Activated CD4-positive, alpha-beta T cell treated with anti-CD3 and anti-CD28 coated beads, Interleukin-2, amount 10 ng/mL, durations not matched to agents 7 days and 5 days (primary cell): ENCODE results near the gene GAREM1. TPM values are rescaled to one million over a fixed set of nuclear protein-coding genes. Genes with fewer than 3 reads are reported as not detected.

Source experiments
- CTCF ChIA-PET: fragments of 350-600 bp; sonication (Branson Sonifier 250); formaldehyde crosslinking; loops from one replicate; lab custom pipeline; 2021; ENCODE audit warnings: antibody characterized with exemption; lab: Charles Lee
- POLR2A ChIA-PET: fragments of 350-600 bp; sonication (Branson Sonifier 250); formaldehyde crosslinking; loops from one replicate; lab custom pipeline; 2021; ENCODE audit warnings: antibody characterized with exemption; lab: Charles Lee
- DNase-seq: peaks from one replicate; pipeline ENCODE4 v3.0.0-alpha.2; 2020
- H3K27ac Mint-ChIP-seq: one replicate; pipeline ENCODE4 v1.8.0; 2021; ENCODE audit warnings: mild to moderate bottlenecking, moderate library complexity, mixed read lengths
- H3K27me3 Mint-ChIP-seq: one replicate; pipeline ENCODE4 v1.8.0; 2021; ENCODE audit warnings: mixed read lengths
- H3K36me3 Mint-ChIP-seq: one replicate; pipeline ENCODE4 v1.8.0; 2021; ENCODE audit warnings: low read depth, mixed read lengths
- H3K4me1 Mint-ChIP-seq: one replicate; pipeline ENCODE4 v1.8.0; 2021; ENCODE audit warnings: mixed read lengths
- H3K4me3 Mint-ChIP-seq: one replicate; pipeline ENCODE4 v1.8.0; 2021; ENCODE audit warnings: mild to moderate bottlenecking, moderate library complexity, mixed read lengths
- H3K9me3 Mint-ChIP-seq: one replicate; pipeline ENCODE4 v1.8.0; 2021; ENCODE audit warnings: mixed read lengths
- total RNA-seq, 2 experiments: library from RNA; stranded (reverse); gene quantifications; one replicate each; pipeline ENCODE4 v1.2.3, GENCODE V29; 2021

GAREM1 gene
- total RNA-seq, 2 experiments from 2014 or later, result not detected

DNA sequence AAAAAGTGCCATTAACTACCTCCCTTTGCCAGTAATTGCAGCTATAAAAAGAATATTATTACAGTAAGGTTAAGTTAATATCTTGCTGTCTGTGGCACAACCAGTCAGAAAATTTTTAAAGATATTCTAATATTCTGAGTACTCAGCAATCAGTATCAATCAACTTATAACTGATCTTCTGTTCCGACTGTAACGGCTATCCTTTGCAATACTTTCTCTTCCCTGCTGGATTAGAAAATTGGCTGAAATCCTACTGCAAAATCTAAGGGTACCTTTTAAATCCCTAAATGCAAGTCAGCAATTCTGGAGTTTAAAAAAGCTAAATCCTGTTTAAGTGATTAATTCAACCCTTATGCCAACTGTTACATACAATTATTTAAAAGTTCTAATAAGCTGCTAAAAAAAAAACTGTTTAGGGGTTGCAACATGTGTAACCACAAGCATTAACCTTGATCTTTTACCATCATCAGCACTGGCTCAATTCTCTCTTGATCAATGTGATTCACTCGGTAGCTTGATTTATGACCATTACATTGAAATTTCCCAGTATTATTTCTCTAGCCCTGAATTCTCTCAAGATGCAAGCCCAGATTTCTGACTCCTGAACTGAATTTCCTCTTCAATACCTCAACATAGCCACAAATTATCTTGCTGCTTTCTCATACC is 20.5 kb downstream of the GAREM1 start:
- H3K4me1 Mint-ChIP-seq, result no peaks in the 10 kb centered on the region

DNA sequence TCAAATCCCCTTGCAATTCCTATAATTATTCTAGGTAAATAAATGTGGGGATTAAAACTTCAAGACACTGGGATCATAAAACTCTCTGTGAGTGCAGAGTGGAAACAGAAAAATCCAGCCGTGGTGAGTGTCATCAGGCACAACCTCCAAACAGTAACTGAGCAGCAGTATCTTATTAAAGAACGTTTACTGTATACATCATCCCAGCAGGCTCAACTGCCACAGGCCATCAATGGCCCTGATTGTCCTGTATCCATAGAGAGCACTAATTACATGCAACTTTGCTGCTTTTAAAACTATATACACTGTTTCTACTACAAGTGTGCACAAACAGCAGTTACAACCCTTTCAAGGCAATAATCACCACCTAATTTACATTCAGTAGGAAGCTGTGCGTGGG is 23.9 kb downstream of the GAREM1 start:
- no peak for DNase-seq
- no peaks in the 10 kb centered on the region for H3K36me3 Mint-ChIP-seq
- H3K9me3 Mint-ChIP-seq, result no peaks in the 10 kb centered on the region
- no peaks in the 10 kb centered on the region for H3K4me1 Mint-ChIP-seq
- H3K27me3 Mint-ChIP-seq, result peaks cover 9% of the 10 kb centered on the region
- CTCF ChIA-PET, result no interaction called here
- POLR2A ChIA-PET, result no interaction called here
- H3K27ac Mint-ChIP-seq, result no peak overlapping the region
- no peak overlapping the region for H3K4me3 Mint-ChIP-seq

More for the DNA sequence above, 20.5 kb downstream of the GAREM1 start:
- no peak overlapping the region for H3K4me3 Mint-ChIP-seq
- no peak overlapping the region for H3K27ac Mint-ChIP-seq
- H3K27me3 Mint-ChIP-seq, result peaks cover 15% of the 10 kb centered on the region
- DNase-seq, result no peak
- H3K36me3 Mint-ChIP-seq, result no peaks in the 10 kb centered on the region
- no peaks in the 10 kb centered on the region for H3K9me3 Mint-ChIP-seq
- CTCF ChIA-PET, result no interaction called here
- POLR2A ChIA-PET, result no interaction called here

DNA sequence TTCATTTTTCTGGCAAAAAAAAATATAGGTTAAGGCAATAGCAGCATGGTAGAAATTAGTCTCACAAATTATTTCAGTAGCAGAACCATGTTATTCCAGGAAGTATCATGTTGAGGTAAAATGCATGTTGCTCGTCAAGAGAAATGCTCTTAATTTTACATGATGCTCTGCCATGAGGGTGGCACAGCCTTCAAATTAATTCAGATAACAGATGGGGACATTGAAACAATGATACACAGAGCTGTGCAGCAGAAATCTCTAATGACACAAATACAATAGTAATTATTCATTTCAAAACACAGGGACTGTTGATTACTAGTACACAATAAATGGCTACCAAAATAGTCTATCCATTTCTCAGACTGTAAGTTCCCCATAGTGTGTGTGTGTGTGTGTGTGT is 24.8 kb downstream of the GAREM1 start:
- CTCF ChIA-PET, result no interaction called here
- peaks cover 14% of the 10 kb centered on the region for H3K27me3 Mint-ChIP-seq
- POLR2A ChIA-PET, result no interaction called here
- H3K4me3 Mint-ChIP-seq, result no peak overlapping the region
- no peak overlapping the region for H3K27ac Mint-ChIP-seq
- H3K9me3 Mint-ChIP-seq, result no peaks in the 10 kb centered on the region
- H3K4me1 Mint-ChIP-seq, result no peaks in the 10 kb centered on the region
- no peaks in the 10 kb centered on the region for H3K36me3 Mint-ChIP-seq
- DNase-seq, result no peak

DNA sequence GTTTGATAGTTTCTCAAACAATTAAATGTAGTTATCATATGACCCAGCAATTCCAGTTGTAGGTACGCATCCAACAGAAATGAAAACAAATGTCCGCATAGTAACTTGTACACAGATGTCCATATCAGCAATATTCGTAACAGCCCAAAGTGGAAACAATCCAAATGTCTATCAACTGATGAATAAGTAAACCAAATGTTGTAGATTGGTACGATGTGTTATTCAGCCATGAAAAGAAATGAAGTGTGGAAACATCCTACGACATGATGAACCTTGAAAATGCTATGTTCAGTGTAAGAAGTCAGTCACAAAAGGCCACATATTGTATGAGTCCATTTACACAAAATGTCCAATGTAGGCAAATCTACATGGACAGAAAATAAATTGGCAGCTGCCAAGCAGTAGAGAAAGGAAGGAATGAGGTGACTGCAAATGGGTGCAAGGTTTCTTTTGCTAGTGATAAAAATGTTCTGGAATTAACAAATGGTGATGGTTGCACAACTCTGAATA is 26.9 kb downstream of the GAREM1 start:
- H3K4me1 Mint-ChIP-seq, result no peaks in the 10 kb centered on the region
- no peak overlapping the region for H3K4me3 Mint-ChIP-seq
- ChIA-PET POLR2A (no interaction called here), CTCF (no interaction called here)
- H3K27me3 Mint-ChIP-seq, result peaks cover 12% of the 10 kb centered on the region
- H3K27ac Mint-ChIP-seq, result no peak overlapping the region
- H3K36me3 Mint-ChIP-seq, result no peaks in the 10 kb centered on the region
- DNase-seq, result no peak
- H3K9me3 Mint-ChIP-seq, result no peaks in the 10 kb centered on the region

DNA sequence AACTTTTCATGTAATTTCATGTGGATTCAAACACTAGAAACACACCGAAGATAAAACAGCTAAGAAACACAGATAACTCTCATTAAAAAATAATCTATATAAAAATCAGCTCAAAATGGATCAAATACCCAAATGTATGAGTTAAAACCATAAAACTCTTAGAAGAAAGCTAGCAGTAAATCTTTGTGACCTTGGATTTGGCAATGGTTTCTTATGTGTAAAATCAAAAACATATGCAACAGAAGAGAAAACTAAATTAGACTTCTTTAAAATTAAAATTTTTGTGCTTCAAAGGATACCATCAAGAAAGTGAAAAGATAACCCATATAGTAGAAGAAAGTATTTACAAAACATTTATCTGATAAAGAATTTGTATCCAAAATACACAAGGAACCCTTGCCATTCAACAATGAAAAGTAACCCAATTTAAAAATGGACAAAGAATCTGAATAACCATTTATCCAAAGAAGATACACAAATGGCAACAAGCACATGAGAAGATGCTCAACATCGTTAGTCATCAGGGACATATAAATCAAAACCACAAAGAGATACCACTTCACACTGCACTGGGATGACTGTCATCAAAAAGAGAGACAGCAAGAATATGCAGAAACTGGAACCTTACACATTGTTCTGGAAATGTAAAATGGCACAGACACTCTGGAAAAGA is 27.5 kb downstream of the GAREM1 start:
- peaks cover 10% of the 10 kb centered on the region for H3K27me3 Mint-ChIP-seq
- CTCF ChIA-PET, result no interaction called here
- POLR2A ChIA-PET, result no interaction called here
- H3K36me3 Mint-ChIP-seq, result no peaks in the 10 kb centered on the region
- no peak overlapping the region for H3K4me3 Mint-ChIP-seq
- H3K9me3 Mint-ChIP-seq, result no peaks in the 10 kb centered on the region
- no peak for DNase-seq
- no peak overlapping the region for H3K27ac Mint-ChIP-seq
- no peaks in the 10 kb centered on the region for H3K4me1 Mint-ChIP-seq

DNA sequence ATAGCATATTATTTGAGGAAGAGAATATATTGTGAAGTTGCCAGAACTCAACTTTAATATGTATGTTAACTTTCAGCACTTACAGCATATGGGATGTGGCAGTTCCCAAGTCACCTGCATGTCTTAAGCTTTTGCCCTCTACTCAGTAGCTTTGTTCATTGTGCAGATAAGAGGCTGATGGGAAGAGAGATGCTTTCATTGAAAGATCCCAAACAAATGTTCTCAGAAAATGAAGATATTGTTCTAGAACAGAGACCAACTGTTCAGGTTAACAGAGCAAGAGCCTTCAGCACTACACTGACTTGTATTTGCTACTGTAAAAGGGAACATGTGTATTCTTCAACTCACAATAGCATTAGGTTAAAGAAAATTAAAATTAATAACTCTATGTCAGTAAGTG is 28.1 kb downstream of the GAREM1 start:
- DNase-seq, result no peak
- Mint-ChIP-seq H3K27ac (no peak overlapping the region), H3K4me3 (no peak overlapping the region), H3K4me1 (no peaks in the 10 kb centered on the region), H3K27me3 (peaks cover 10% of the 10 kb centered on the region), H3K36me3 (no peaks in the 10 kb centered on the region), H3K9me3 (no peaks in the 10 kb centered on the region)
- CTCF ChIA-PET, result no interaction called here
- POLR2A ChIA-PET, result no interaction called here

DNA sequence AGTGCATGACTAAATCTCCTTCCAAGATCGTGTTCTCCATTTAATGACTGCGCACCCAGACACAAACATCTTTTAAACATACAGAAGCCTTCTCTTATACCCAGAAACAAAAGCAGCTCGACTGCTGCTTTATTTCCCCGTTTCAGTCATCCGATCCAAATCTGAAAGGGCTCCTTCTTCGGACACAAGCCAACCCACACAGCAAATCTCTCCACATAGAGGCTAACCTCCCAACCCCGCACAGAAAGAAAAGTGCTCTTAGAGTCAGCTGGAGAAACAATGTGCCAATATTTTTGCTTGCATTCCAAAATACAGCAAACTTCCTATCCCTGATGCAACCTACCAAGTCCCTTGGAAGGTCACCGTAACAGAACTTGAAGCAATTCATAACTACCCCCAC is 29.1 kb downstream of the GAREM1 start:
- no peak for DNase-seq
- no peaks in the 10 kb centered on the region for H3K9me3 Mint-ChIP-seq
- no peaks in the 10 kb centered on the region for H3K4me1 Mint-ChIP-seq
- H3K27me3 Mint-ChIP-seq, result peaks cover 10% of the 10 kb centered on the region
- no peaks in the 10 kb centered on the region for H3K36me3 Mint-ChIP-seq
- POLR2A ChIA-PET, result no interaction called here
- CTCF ChIA-PET, result no interaction called here
- no peak overlapping the region for H3K27ac Mint-ChIP-seq
- H3K4me3 Mint-ChIP-seq, result no peak overlapping the region

DNA sequence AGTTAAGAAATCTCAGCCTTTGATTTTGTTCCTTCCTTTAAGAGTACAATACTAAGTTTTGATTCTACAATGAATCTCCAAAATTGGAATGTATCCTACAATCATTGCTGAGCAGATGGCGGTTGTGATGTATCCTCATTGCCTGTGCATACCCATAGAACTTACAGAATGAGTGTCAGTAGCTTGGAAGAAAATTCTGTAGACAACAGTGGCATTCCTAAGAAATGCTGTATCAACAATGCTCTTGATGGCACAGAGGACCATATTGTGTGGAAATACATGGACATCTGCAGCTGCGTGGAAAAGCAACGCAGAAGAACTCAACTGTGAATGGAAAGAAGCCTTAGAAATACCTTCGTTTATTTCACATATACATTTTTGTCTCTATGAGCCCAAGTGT is 30.2 kb downstream of the GAREM1 start:
- Mint-ChIP-seq H3K27ac (no peak overlapping the region), H3K9me3 (no peaks in the 10 kb centered on the region), H3K27me3 (peaks cover 9% of the 10 kb centered on the region), H3K4me3 (no peak overlapping the region), H3K36me3 (no peaks in the 10 kb centered on the region), H3K4me1 (no peaks in the 10 kb centered on the region)
- CTCF ChIA-PET, result interaction anchor here (1.0 to 1.3 kb wide), 2 partner anchors 112 to 270 kb away, joined by 3 to 4 read pairs; no protein-coding TSS in a partner anchor
- DNase-seq, result no peak
- POLR2A ChIA-PET, result no interaction called here

DNA sequence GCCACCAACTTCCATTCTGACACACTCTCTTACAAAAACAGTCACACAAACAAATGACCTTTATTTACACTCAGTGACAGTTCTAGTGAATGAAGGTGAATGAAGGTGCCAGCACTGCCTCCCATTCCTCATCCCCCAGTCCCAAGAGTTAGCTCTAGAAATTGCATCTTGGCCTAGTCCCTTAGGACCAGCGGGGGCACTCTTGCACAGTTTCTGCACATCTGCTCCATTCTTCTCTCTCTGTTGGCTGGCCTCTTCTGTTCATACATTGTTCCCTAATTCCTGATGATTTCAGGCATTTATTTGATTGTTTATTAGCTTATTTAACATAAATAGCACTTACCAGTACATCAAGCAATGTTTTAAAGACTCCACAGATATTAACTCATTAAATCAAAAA is 30.9 kb downstream of the GAREM1 start:
- Mint-ChIP-seq H3K9me3 (no peaks in the 10 kb centered on the region), H3K36me3 (no peaks in the 10 kb centered on the region), H3K27ac (no peak overlapping the region), H3K4me1 (no peaks in the 10 kb centered on the region), H3K4me3 (no peak overlapping the region), H3K27me3 (peaks cover 9% of the 10 kb centered on the region)
- ChIA-PET CTCF (interaction anchor here (1.0 to 1.3 kb wide), 2 partner anchors 113 to 269 kb away, joined by 3 to 4 read pairs; no protein-coding TSS in a partner anchor), POLR2A (no interaction called here)
- no peak for DNase-seq

DNA sequence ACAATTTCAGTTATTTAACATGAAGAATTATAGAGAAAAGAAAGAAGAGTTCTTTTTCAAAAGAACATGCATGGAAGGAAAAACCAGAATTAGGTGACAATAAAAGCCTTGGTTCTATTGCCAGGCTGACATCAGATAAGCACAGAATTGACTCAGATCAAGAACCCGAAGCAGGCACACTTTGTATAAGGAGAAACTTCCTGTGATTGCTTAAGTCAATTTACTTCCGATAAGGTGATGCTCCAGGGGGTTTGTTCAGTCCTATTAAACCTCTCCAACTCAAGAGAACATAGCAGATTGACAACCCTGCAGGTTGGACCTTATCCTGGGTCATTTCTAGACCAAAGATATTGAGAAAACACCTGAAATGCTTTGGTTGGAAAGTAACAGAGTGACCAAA is 31.4 kb downstream of the GAREM1 start:
- Mint-ChIP-seq H3K36me3 (no peaks in the 10 kb centered on the region), H3K4me3 (no peak overlapping the region), H3K9me3 (no peaks in the 10 kb centered on the region), H3K4me1 (no peaks in the 10 kb centered on the region), H3K27ac (no peak overlapping the region), H3K27me3 (peaks cover 9% of the 10 kb centered on the region)
- no peak for DNase-seq
- ChIA-PET CTCF (interaction anchor here (1.3 kb wide), 1 partner anchor 113 kb away, joined by 4 read pairs; no protein-coding TSS in a partner anchor), POLR2A (no interaction called here)

DNA sequence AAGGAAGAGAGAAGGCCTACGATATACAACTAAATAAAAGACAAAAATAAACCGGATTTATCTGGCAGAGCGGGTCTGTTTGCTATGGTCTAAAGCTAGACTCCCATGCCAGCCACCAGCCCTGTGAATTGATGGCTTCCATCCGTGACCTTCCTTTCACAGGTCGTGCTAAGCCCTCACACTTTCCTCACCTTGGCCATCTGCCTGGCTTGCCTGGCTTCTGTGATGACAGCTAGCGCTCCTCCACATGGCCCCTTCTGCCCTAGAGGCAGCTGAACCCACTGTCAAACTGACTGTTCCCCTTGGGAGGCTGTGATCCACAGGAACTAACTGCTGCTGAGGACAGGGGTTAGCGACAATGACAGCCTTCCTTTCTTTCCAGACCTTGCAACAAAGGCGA is 32.5 kb downstream of the GAREM1 start:
- H3K9me3 Mint-ChIP-seq, result no peaks in the 10 kb centered on the region
- H3K27ac Mint-ChIP-seq, result no peak overlapping the region

DNA sequence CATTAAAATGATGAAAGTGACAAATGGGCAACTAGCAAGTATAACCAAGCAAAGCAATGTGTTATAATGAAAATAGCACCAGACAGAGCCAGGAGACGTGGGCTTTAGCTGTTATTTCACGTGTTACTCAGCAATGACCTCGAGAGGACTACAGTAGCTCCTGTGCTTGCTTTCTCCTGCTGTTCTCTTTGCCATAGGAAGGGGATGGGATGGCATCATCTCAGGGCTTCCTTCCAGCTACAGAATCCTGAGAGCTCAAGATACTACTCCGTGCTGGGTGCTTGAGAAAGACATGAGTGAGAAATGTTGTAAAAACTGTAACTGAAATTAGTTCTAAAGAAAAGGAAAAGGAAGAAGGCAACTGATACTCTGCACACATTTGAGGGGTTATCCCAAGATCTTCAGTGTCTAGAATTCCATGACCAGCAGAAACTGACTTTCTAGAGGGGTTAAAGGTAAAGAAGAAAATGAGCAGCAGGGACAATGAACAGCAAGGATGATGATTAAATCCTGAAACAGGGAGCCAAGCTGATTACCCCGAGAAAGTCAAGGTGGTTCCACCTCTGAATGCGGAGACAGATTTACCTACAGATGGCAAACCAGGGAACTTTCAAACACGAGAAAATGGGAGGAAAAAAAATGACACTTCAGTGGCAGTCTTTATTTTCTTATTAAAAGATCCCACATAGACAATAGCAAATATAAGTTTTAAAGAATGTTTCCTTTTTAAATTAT is 33.4 kb downstream of the GAREM1 start:
- CTCF ChIA-PET, result interaction anchor here (0.7 kb wide), 1 partner anchor 31 kb away, joined by 4 read pairs; no protein-coding TSS in a partner anchor
- Mint-ChIP-seq H3K36me3 (no peaks in the 10 kb centered on the region), H3K27ac (no peak overlapping the region)

More for the DNA sequence above, 32.5 kb downstream of the GAREM1 start:
- no peak overlapping the region for H3K4me3 Mint-ChIP-seq
- H3K27me3 Mint-ChIP-seq, result peaks cover 5% of the 10 kb centered on the region
- no peaks in the 10 kb centered on the region for H3K4me1 Mint-ChIP-seq
- POLR2A ChIA-PET, result no interaction called here
- DNase-seq, result no peak
- H3K36me3 Mint-ChIP-seq, result no peaks in the 10 kb centered on the region
- CTCF ChIA-PET, result no interaction called here

More for the DNA sequence above, 33.4 kb downstream of the GAREM1 start:
- H3K4me3 Mint-ChIP-seq, result no peak overlapping the region
- peaks cover 11% of the 10 kb centered on the region for H3K27me3 Mint-ChIP-seq
- no peak for DNase-seq
- POLR2A ChIA-PET, result no interaction called here
- H3K4me1 Mint-ChIP-seq, result no peaks in the 10 kb centered on the region
- H3K9me3 Mint-ChIP-seq, result no peaks in the 10 kb centered on the region
